Erythroblast (primary cell): ENCODE measurements around the gene SRP72.
"Not testable (repeated sequence)": the region's sequence is repeated elsewhere in the genome, so short reads cannot be mapped to it uniquely, and the experiment has no call there.

Experiments
- DNase-seq, 2 experiments: peaks; one replicate each; lab custom pipeline; 2025; lab: John Stamatoyannopoulos, UW
- GATA1 ChIP-seq: IDR thresholded peaks from 2 replicates; pipeline ENCODE4 v1.6.1; 2011; ENCODE audit warnings: low read depth, mild to moderate bottlenecking, control low read depth, low read length, moderate library complexity
- POLR2A ChIP-seq: IDR thresholded peaks from 2 replicates; pipeline ENCODE4 v1.6.1; 2011; ENCODE audit warnings: mild to moderate bottlenecking, low read length

Gene SRP72

GRCh38 chr4:56448301-56448700 lies 19.1 kb upstream of the SRP72 start:
- no peak for TF ChIP-seq GATA1
- no peak for TF ChIP-seq POLR2A
- peak in 1 of 2 experiments; percentile 52 for DNase-seq

GRCh38 chr4:56449475-56449874 lies 17.9 kb upstream of the SRP72 start:
- not testable (repeated sequence) for DNase-seq

GRCh38 chr4:56450342-56450741 lies 17.1 kb upstream of the SRP72 start:
- no peak for DNase-seq
- TF ChIP-seq POLR2A (no peak), GATA1 (no peak)

GRCh38 chr4:56460085-56460484 lies 7.3 kb upstream of the SRP72 start:
- DNase-seq = peak in 1 of 2 experiments; percentile 46
- no peak for TF ChIP-seq GATA1
- TF ChIP-seq POLR2A = no peak

GRCh38 chr4:56462157-56462556 lies 5.3 kb upstream of the SRP72 start:
- TF ChIP-seq POLR2A (no peak), GATA1 (no peak)
- DNase-seq = no peak

- TF ChIP-seq POLR2A = no peak
- TF ChIP-seq GATA1 = no peak
These were observed 3.7 kb upstream of the SRP72 start for GRCh38 chr4:56463711-56464110.

GRCh38 chr4:56464581-56464980 lies 2.8 kb upstream of the SRP72 start:
- no peak for DNase-seq
- TF ChIP-seq POLR2A (no peak), GATA1 (no peak)

More at GRCh38 chr4:56463711-56464110, 3.7 kb upstream of the SRP72 start:
- no peak for DNase-seq

GRCh38 chr4:56465599-56466295 lies 1.7 kb upstream of the SRP72 start:
- no peak for TF ChIP-seq POLR2A
- no peak for TF ChIP-seq GATA1
- DNase-seq = peak in 1 of 2 experiments; percentile 52

- DNase-seq = peak; percentile 77 to 83
These were observed 1.1 kb upstream of the SRP72 start for GRCh38 chr4:56466296-56466761.

GRCh38 chr4:56466910-56467283 lies 520 bp upstream of the SRP72 start:
- peak in 1 of 2 experiments; percentile 76 for DNase-seq
- TF ChIP-seq GATA1 (no peak), POLR2A (no peak)

- peak in 1 of 2 experiments; percentile 69 for DNase-seq
- TF ChIP-seq POLR2A (no peak), GATA1 (no peak)
These were observed 643 bp downstream of the SRP72 start for GRCh38 chr4:56468097-56468422.

GRCh38 chr4:56469489-56470210 lies 2.2 kb downstream of the SRP72 start:
- TF ChIP-seq GATA1 (no peak), POLR2A (no peak)
- no peak for DNase-seq

GRCh38 chr4:56475917-56476316 lies 8.5 kb downstream of the SRP72 start:
- no peak for DNase-seq
- TF ChIP-seq GATA1 = no peak
- TF ChIP-seq POLR2A = no peak

- TF ChIP-seq GATA1 = no peak
- no peak for TF ChIP-seq POLR2A
These were observed 9.8 kb downstream of the SRP72 start for GRCh38 chr4:56477192-56477702.

More at GRCh38 chr4:56477192-56477702, 9.8 kb downstream of the SRP72 start:
- DNase-seq = peak; percentile 46 to 72
